GM10266 (cell line): ENCODE data around the gene RPE65.

Experiments used
- DNase-seq: peaks from one replicate; pipeline ENCODE4 v3.0.0; 2012; ENCODE audit errors: extremely low spot score
- TF ChIP-seq, protein P1 (sequence below): IDR thresholded peaks from 2 replicates; pipeline ENCODE4 v1.5.1; 2012; ENCODE audit warnings: mild to moderate bottlenecking, low read depth; ENCODE audit not compliant: control insufficient read depth, insufficient read depth; ENCODE audit errors: missing control alignments

Gene RPE65

GRCh38 chr1:68470388-68470970, 20.7 kb upstream of the RPE65 start:
- DNase-seq: no peak
- TF ChIP-seq, protein P1, sequence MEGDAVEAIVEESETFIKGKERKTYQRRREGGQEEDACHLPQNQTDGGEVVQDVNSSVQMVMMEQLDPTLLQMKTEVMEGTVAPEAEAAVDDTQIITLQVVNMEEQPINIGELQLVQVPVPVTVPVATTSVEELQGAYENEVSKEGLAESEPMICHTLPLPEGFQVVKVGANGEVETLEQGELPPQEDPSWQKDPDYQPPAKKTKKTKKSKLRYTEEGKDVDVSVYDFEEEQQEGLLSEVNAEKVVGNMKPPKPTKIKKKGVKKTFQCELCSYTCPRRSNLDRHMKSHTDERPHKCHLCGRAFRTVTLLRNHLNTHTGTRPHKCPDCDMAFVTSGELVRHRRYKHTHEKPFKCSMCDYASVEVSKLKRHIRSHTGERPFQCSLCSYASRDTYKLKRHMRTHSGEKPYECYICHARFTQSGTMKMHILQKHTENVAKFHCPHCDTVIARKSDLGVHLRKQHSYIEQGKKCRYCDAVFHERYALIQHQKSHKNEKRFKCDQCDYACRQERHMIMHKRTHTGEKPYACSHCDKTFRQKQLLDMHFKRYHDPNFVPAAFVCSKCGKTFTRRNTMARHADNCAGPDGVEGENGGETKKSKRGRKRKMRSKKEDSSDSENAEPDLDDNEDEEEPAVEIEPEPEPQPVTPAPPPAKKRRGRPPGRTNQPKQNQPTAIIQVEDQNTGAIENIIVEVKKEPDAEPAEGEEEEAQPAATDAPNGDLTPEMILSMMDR: peak; percentile 34

- TF ChIP-seq, protein P1: no peak
- no peak for DNase-seq
These were observed 15.1 kb upstream of the RPE65 start for GRCh38 chr1:68464891-68465290.

DNA sequence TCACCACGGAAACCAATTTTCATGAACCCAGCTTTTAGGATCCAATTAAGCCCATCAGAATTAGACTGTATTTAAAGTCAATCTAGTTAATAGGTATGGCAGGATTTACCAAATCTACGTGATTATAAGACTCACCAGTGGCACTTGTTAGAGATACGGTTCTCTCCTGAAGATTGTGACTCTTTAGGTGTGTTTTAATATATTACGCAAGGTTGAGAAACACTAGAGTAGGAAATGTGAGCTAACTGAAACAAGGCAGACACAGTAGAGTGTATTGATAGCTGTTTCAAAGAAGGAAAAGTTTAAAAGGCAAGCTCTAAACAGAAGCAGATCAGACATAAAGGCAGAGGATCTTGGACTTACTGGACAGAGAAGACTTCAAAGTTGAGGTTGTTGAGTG, 11.2 kb upstream of the RPE65 start:
- TF ChIP-seq, protein P1: no peak
- no peak for DNase-seq

GRCh38 chr1:68459796-68460195, 10.0 kb upstream of the RPE65 start:
- DNase-seq: no peak
- TF ChIP-seq, protein P1: no peak

GRCh38 chr1:68459091-68459490, 9.3 kb upstream of the RPE65 start:
- TF ChIP-seq, protein P1: no peak
- DNase-seq: no peak

DNA sequence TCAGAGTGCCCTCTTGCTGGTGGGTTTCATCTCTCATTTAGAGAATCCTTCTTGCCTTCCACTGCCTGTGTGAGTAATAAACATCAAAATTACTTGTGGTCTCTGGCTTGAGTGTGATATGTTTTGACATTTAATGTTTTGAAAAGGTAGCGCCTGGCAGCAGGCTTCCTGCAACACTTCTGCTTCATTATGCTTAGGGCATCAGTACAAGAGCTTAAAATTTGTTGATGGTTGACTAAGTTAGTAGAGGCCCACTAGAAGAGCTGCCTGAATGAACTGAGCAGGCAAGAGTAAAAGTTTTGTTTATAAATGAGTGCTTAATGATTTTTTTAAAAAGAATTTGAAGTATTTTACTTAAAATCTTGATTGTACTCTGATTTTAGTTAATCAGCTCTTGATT, 6.4 kb upstream of the RPE65 start:
- DNase-seq: no peak
- TF ChIP-seq, protein P1: no peak

GRCh38 chr1:68454534-68454933, 4.8 kb upstream of the RPE65 start:
- DNase-seq: no peak
- TF ChIP-seq, protein P1: no peak
